Choroid plexus epithelial cell (primary cell): ENCODE measurements around the gene PANK4.

Experiments
- DNase-seq: peaks from one replicate; pipeline ENCODE4 v3.0.0-alpha.2; 2010; ENCODE audit warnings: low read depth
- H3K4me3 ChIP-seq: 2 replicates; pipeline ENCODE4 v1.5.1; 2011; ENCODE audit warnings: low read depth, mild to moderate bottlenecking, control low read depth, low read length, moderate library complexity
- CTCF ChIP-seq: conservative IDR thresholded peaks from 2 replicates; pipeline ENCODE4 v1.5.1; 2011; ENCODE audit warnings: low read depth, mild to moderate bottlenecking, control low read depth, inconsistent platforms, low read length, moderate library complexity

Gene PANK4

DNA sequence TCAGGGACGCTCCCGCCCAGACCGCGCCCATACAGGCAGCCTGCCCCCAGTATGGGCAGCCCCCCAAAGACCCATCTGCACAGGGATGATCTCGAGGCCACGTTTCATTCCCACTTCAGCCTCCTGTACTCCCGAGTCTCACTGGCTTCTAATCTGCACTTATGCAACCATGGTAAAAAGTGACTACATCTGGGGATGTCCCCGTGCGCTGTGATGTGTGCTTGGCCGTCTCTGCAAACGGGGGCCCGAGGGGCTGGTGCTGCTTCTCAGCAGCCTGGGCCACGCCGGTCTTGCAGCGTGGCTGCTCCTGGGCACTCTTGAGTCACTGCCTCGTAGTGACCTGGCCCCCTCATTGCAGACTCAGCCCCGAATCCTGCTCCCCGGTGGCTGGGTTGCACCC lies 67.7 kb downstream of the PANK4 start:
- TF ChIP-seq CTCF: no peak
- H3K4me3 ChIP-seq: no peak overlapping the region
- DNase-seq: no peak
